Body of pancreas (tissue), 4 donors: ENCODE measurements around the gene CEP290.

ENCODE experiments used
- POLR2A ChIP-seq, 3 donors: fragments of 450-650 bp; IDR thresholded peaks; one replicate each; pipeline ENCODE4 v1.6.1; 2016; ENCODE audit warnings: antibody characterized with exemption in 3 of 3, mild to moderate bottlenecking in 2 of 3
- TF ChIP-seq, protein P1 (sequence below), 7 experiments: fragments of 450-650 bp in 4 of 7; fragments of 200-600 bp in 3 of 7; sonication (generic) in 3 of 7; IDR thresholded peaks; one replicate each; pipeline ENCODE4 v1.5.1; 2016 to 2019; ENCODE audit warnings: antibody characterized with exemption in 7 of 7

DNA sequence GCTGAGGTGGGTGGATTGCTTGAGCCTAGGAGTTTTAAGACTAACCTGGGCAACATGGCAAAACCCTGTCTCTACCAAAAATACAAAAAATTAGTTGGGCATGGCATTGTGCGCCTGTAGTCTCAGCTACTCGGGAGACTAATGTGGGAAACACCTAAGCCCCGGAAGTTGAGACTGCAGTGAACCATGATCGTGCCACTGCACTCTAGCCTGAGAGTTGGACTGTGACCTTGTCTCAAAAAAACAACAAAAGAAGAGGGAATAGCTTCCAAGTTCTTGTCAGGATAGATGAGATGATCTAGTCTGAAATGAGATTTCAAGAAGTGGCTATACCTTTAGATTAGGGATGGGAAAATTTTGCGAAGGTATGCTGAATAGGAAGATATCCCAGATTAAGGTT lies 97.9 kb downstream of the CEP290 start:
- TF ChIP-seq, protein P1, sequence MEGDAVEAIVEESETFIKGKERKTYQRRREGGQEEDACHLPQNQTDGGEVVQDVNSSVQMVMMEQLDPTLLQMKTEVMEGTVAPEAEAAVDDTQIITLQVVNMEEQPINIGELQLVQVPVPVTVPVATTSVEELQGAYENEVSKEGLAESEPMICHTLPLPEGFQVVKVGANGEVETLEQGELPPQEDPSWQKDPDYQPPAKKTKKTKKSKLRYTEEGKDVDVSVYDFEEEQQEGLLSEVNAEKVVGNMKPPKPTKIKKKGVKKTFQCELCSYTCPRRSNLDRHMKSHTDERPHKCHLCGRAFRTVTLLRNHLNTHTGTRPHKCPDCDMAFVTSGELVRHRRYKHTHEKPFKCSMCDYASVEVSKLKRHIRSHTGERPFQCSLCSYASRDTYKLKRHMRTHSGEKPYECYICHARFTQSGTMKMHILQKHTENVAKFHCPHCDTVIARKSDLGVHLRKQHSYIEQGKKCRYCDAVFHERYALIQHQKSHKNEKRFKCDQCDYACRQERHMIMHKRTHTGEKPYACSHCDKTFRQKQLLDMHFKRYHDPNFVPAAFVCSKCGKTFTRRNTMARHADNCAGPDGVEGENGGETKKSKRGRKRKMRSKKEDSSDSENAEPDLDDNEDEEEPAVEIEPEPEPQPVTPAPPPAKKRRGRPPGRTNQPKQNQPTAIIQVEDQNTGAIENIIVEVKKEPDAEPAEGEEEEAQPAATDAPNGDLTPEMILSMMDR (IDR thresholded peaks at IDR 0.05), result no peak
- no peak for TF ChIP-seq POLR2A (IDR thresholded peaks at IDR 0.05)
